Smooth muscle cell (in vitro differentiated cells): ENCODE results near the gene MTMR3. TPM values are rescaled to one million over a fixed set of nuclear protein-coding genes. Genes with fewer than 3 reads are reported as not detected.
A peak's percentile ranks its signal among the peaks of the same experiment; 100 is the strongest.

Source experiments
- DNase-seq: peaks from one replicate; lab custom pipeline; 2025; ENCODE audit not compliant: unreplicated experiment; lab: John Stamatoyannopoulos, UW
- H2AFZ ChIP-seq: fragments of 200-600 bp; sonication (generic); 2 replicates; pipeline ENCODE4 v1.6.0; 2016; ENCODE audit warnings: antibody characterized with exemption, low read depth, mild to moderate bottlenecking
- H3F3A ChIP-seq: fragments of 200-600 bp; sonication (generic); 2 replicates; pipeline ENCODE4 v1.6.0; 2017; ENCODE audit warnings: antibody characterized with exemption, low read depth
- H3K27ac ChIP-seq: fragments of 200-600 bp; sonication (generic); 2 replicates; pipeline ENCODE4 v1.5.1; 2016; ENCODE audit warnings: low read depth, mild to moderate bottlenecking
- H3K27me3 ChIP-seq: fragments of 200-600 bp; sonication (generic); 2 replicates; pipeline ENCODE4 v1.6.1; 2016; ENCODE audit warnings: low read depth, mild to moderate bottlenecking
- H3K36me3 ChIP-seq: fragments of 200-600 bp; sonication (generic); 2 replicates; pipeline ENCODE4 v1.5.1; 2016; ENCODE audit warnings: low read depth
- H3K4me1 ChIP-seq: fragments of 200-600 bp; sonication (generic); 2 replicates; pipeline ENCODE4 v1.5.1; 2016; ENCODE audit warnings: low read depth
- H3K4me2 ChIP-seq: fragments of 200-600 bp; sonication (generic); 2 replicates; pipeline ENCODE4 v1.6.0; 2016; ENCODE audit warnings: mild to moderate bottlenecking
- H3K4me3 ChIP-seq: fragments of 200-600 bp; sonication (generic); 2 replicates; pipeline ENCODE4 v1.5.1; 2016; ENCODE audit warnings: mild to moderate bottlenecking
- H3K79me2 ChIP-seq: fragments of 200-600 bp; sonication (generic); 2 replicates; pipeline ENCODE4 v1.6.0; 2016; ENCODE audit warnings: low read depth, mild to moderate bottlenecking
- H3K9ac ChIP-seq: fragments of 200-600 bp; sonication (generic); 2 replicates; pipeline ENCODE4 v1.6.0; 2016; ENCODE audit warnings: low read depth
- H3K9me3 ChIP-seq: fragments of 200-600 bp; sonication (generic); replicated peaks from 2 replicates; pipeline ENCODE4 v1.5.1; 2016; ENCODE audit warnings: low read depth
- H4K20me1 ChIP-seq: fragments of 200-600 bp; sonication (generic); 2 replicates; pipeline ENCODE4 v1.6.0; 2016; ENCODE audit warnings: low read depth
- WGBS: methylation state at CpG from one replicate; pipeline ENCODE4 v1.1.7; 2016; ENCODE audit warnings: low lambda C conversion rate; 5-methylcytosine and 5-hydroxymethylcytosine counted together
- polyA plus RNA-seq: library from polyadenylated mRNA; unstranded; fragments of >200 nt; fragmentation: Nextera tagmentation; extraction: Ambion mirVana; gene quantifications from 2 replicates; pipeline ENCODE4 v1.2.1, GENCODE V29; 2016
- total RNA-seq: library from RNA; depleted of rRNA; stranded (reverse); fragments of >200 nt; gene quantifications from 2 replicates; pipeline ENCODE4 v1.2.3, GENCODE V29; 2014
- TF ChIP-seq, protein P1 (sequence below): fragments of 200-600 bp; sonication (generic); IDR thresholded peaks from 2 replicates; pipeline ENCODE4 v1.5.1; 2017; ENCODE audit warnings: borderline replicate concordance, mild to moderate bottlenecking, antibody characterized with exemption; ENCODE audit not compliant: insufficient read depth, poor library complexity, severe bottlenecking

The MTMR3 gene
- total and polyA plus RNA-seq, 2 experiments from 2014 or later: 15.8 to 48.9 TPM

DNA sequence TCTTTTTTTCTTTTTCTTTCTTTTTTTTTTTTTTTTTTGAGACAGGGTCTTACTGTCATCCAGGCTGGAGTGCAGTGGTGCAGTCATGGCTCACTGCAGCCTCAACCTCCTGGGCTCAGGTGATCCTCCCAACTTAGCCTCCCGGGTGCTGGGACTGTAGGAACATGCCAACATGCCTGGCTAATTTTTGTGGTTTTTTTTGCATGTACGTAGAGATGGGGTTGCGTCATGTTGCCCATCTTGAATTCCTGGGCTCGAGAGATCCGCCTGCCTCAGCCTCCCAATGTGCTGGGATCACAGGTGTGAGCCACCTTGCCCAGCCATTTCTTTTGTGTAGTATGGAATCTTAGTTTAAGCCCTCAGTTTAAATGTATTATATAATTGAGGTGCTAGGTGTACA lies 20.4 kb downstream of the MTMR3 start:
- H3K27me3 ChIP-seq: no peaks in the 10 kb centered on the region
- no peak overlapping the region for H3K27ac ChIP-seq
- no peak overlapping the region for H3K9ac ChIP-seq
- peaks cover 6% of the 10 kb centered on the region for H3K4me1 ChIP-seq
- no peak for DNase-seq
- no peaks in the 10 kb centered on the region for H3F3A ChIP-seq
- H4K20me1 ChIP-seq: peaks cover 91% of the 10 kb centered on the region
- peaks cover 90% of the 10 kb centered on the region for H3K79me2 ChIP-seq
- no peak overlapping the region for H2AFZ ChIP-seq
- H3K4me3 ChIP-seq: no peak overlapping the region
- H3K4me2 ChIP-seq: no peak overlapping the region
- WGBS: 87% methylated on average over 5 of the region's 5 CpGs
- H3K36me3 ChIP-seq: no peaks in the 10 kb centered on the region
- TF ChIP-seq, protein P1, sequence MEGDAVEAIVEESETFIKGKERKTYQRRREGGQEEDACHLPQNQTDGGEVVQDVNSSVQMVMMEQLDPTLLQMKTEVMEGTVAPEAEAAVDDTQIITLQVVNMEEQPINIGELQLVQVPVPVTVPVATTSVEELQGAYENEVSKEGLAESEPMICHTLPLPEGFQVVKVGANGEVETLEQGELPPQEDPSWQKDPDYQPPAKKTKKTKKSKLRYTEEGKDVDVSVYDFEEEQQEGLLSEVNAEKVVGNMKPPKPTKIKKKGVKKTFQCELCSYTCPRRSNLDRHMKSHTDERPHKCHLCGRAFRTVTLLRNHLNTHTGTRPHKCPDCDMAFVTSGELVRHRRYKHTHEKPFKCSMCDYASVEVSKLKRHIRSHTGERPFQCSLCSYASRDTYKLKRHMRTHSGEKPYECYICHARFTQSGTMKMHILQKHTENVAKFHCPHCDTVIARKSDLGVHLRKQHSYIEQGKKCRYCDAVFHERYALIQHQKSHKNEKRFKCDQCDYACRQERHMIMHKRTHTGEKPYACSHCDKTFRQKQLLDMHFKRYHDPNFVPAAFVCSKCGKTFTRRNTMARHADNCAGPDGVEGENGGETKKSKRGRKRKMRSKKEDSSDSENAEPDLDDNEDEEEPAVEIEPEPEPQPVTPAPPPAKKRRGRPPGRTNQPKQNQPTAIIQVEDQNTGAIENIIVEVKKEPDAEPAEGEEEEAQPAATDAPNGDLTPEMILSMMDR: no peak
- no peaks in the 10 kb centered on the region for H3K9me3 ChIP-seq

DNA sequence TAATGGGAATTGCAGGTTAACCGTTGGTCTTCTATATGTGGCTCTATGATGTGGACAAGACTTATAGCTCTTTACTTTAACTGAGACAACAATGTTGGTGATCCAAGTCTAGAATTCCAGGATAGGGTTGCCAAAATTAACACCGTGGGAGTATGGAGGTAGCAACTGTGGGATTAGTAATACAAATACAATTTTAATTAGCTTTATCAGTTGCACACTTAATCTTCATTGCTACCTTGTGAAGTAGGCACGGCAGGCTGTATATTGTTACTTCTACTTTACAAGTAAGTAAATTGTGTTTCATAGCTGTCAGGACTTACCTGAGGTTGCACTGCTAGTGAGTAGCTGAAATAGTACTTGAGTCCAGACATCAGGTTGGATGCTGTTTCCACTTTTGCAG lies 21.0 kb downstream of the MTMR3 start:
- Histone ChIP-seq H3K4me1 (peaks cover 6% of the 10 kb centered on the region), H3K4me3 (no peak overlapping the region), H3K79me2 (peaks cover 90% of the 10 kb centered on the region), H2AFZ (no peak overlapping the region), H3F3A (no peaks in the 10 kb centered on the region), H3K27me3 (no peaks in the 10 kb centered on the region), H3K36me3 (no peaks in the 10 kb centered on the region), H3K4me2 (no peak overlapping the region), H4K20me1 (peaks cover 89% of the 10 kb centered on the region), H3K9ac (no peak overlapping the region), H3K27ac (no peak overlapping the region), H3K9me3 (no peaks in the 10 kb centered on the region)
- DNase-seq: no peak
- WGBS: 85% methylated on average over 3 of the region's 3 CpGs
- TF ChIP-seq, protein P1: no peak

DNA sequence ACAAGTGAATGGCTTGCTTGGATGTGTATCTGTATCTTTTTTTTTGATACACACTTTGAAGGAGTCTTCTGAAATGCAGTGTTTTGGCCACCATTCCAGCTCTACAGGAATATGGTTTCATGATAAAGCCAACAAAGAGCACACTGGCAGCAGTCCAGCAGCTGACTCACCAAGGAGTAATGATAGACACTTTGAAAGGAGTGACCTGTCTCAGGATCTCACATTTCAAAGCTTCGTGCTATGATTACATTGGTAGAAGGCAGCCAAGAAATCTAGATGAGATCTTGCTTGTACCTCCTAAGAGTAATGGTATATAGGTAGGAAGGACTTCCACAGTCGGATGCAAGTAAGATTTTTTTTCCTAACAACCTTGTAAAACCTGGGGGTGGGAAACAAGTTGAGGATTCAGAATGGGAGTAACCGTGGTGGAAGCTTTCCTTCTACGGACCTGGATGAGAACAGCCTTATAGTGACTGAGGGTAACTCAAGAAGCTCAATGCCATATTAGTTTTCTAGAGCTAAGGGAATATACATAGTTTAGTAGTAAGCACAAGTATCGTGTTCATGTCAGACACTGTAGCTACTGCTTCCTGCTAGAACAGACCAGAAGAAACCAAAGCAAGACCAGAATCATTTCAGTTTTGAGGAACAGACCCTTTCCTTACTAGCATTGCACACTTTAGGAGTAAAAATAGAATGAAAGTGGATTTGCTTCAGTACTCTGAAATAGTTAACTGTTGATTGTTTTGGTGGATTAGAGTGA lies 25.0 kb downstream of the MTMR3 start:
- peak overlapping the region; percentile 80 for H3K27ac ChIP-seq
- no peaks in the 10 kb centered on the region for H3K9me3 ChIP-seq
- H3K27me3 ChIP-seq: no peaks in the 10 kb centered on the region
- H3K9ac ChIP-seq: peak overlapping the region; percentile 31
- H3K36me3 ChIP-seq: no peaks in the 10 kb centered on the region
- peaks cover 86% of the 10 kb centered on the region for H3K79me2 ChIP-seq
- WGBS: 39% methylated on average over 5 of the region's 5 CpGs
- TF ChIP-seq, protein P1: no peak
- peaks cover 10% of the 10 kb centered on the region for H3K4me1 ChIP-seq
- H3F3A ChIP-seq: no peaks in the 10 kb centered on the region
- H3K4me2 ChIP-seq: peak overlapping the region; percentile 63
- DNase-seq: no peak
- peak overlapping the region; percentile 12 for H3K4me3 ChIP-seq
- no peak overlapping the region for H2AFZ ChIP-seq
- H4K20me1 ChIP-seq: peaks cover 83% of the 10 kb centered on the region

DNA sequence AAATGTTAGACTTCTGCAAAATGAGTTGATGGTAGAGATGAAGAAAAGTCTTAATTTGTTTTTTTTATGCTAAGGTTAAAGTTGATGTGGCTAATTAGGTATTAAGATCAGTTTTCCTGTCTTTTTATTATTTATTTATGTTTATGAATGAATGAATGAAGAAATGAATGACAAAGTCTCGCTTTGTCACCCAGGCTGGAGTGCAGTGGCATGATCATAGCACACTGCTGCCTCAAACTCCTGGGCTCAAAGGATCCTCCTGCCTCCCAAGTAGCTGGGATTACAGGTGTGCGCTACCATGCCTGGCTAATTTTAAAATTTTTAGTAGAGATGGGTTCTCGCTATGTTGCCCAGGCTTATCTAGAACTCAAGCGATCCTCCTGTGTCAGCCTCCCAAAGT lies 29.2 kb downstream of the MTMR3 start:
- TF ChIP-seq, protein P1: no peak
- peak overlapping the region; percentile 97 for H3K27ac ChIP-seq
- H3F3A ChIP-seq: peaks cover 15% of the 10 kb centered on the region
- no peak overlapping the region for H2AFZ ChIP-seq
- H3K9ac ChIP-seq: no peak overlapping the region
- H3K9me3 ChIP-seq: no peaks in the 10 kb centered on the region
- peak overlapping the region; percentile 78 for H3K4me2 ChIP-seq
- no peak for DNase-seq
- peaks cover 74% of the 10 kb centered on the region for H3K79me2 ChIP-seq
- peaks cover 89% of the 10 kb centered on the region for H4K20me1 ChIP-seq
- peaks cover 37% of the 10 kb centered on the region for H3K4me1 ChIP-seq
- H3K27me3 ChIP-seq: no peaks in the 10 kb centered on the region
- WGBS: 97% methylated on average over 4 of the region's 4 CpGs
- H3K4me3 ChIP-seq: no peak overlapping the region
- no peaks in the 10 kb centered on the region for H3K36me3 ChIP-seq
